Osteoblast (primary cell): Measurements from ENCODE around the gene KLHDC7B. TPM values are rescaled to one million over a fixed set of nuclear protein-coding genes. Genes with fewer than 3 reads are reported as not detected.

ENCODE experiments used
- DNase-seq: peaks from one replicate; pipeline ENCODE4 v3.0.0; 2011; ENCODE audit warnings: low spot score, mixed read lengths; ENCODE audit not compliant: insufficient read length; ENCODE audit errors: missing footprints
- H2AFZ ChIP-seq: 2 replicates; pipeline ENCODE4 v1.6.0; 2011; ENCODE audit warnings: mild to moderate bottlenecking, low read length
- H3K27ac ChIP-seq: 2 replicates; pipeline ENCODE4 v1.5.1; 2011; ENCODE audit warnings: mild to moderate bottlenecking, low read depth, low read length, moderate library complexity
- H3K27me3 ChIP-seq: 2 replicates; pipeline ENCODE4 v1.6.0; 2012; ENCODE audit warnings: mild to moderate bottlenecking, control low read depth, inconsistent platforms, low read length, moderate library complexity; ENCODE audit not compliant: insufficient read depth
- H3K36me3 ChIP-seq: 2 replicates; pipeline ENCODE4 v1.5.1; 2011; ENCODE audit warnings: mild to moderate bottlenecking, low read length, control low read depth, moderate library complexity; ENCODE audit not compliant: insufficient read depth
- H3K4me1 ChIP-seq: 2 replicates; pipeline ENCODE4 v1.5.1; 2011; ENCODE audit warnings: mild to moderate bottlenecking, low read length, control low read depth, moderate library complexity; ENCODE audit not compliant: insufficient read depth
- H3K4me2 ChIP-seq: 2 replicates; pipeline ENCODE4 v1.6.0; 2011; ENCODE audit warnings: mild to moderate bottlenecking, low read length; ENCODE audit not compliant: insufficient read depth
- H3K4me3 ChIP-seq: fragments of 200-600 bp; sonication (generic); 3 replicates; pipeline ENCODE4 v1.5.1; 2012; ENCODE audit warnings: mild to moderate bottlenecking, low read length, inconsistent platforms; ENCODE audit not compliant: insufficient read depth
- H3K79me2 ChIP-seq: 2 replicates; pipeline ENCODE4 v1.6.0; 2012; ENCODE audit warnings: mild to moderate bottlenecking, low read length, control low read depth, inconsistent platforms; ENCODE audit not compliant: insufficient read depth
- H3K9me3 ChIP-seq: 2 replicates; pipeline ENCODE4 v1.5.1; 2011; ENCODE audit warnings: low read depth, low read length, control low read depth
- H4K20me1 ChIP-seq: 2 replicates; pipeline ENCODE4 v1.6.0; 2012; ENCODE audit warnings: mild to moderate bottlenecking, low read length, control low read depth; ENCODE audit not compliant: insufficient read depth
- total RNA-seq: library from RNA; depleted of rRNA; stranded (reverse); fragments of >200 nt; gene quantifications from 2 replicates; pipeline ENCODE4 v1.2.3, GENCODE V29; 2012
- TF ChIP-seq, protein P1 (sequence below): IDR thresholded peaks from 2 replicates; pipeline ENCODE4 v1.5.1; 2011; ENCODE audit warnings: mild to moderate bottlenecking, low read depth, low read length, moderate library complexity; ENCODE audit errors: extremely low read depth

KLHDC7B gene
- total RNA-seq, 1 donor = 0.72 TPM

DNA sequence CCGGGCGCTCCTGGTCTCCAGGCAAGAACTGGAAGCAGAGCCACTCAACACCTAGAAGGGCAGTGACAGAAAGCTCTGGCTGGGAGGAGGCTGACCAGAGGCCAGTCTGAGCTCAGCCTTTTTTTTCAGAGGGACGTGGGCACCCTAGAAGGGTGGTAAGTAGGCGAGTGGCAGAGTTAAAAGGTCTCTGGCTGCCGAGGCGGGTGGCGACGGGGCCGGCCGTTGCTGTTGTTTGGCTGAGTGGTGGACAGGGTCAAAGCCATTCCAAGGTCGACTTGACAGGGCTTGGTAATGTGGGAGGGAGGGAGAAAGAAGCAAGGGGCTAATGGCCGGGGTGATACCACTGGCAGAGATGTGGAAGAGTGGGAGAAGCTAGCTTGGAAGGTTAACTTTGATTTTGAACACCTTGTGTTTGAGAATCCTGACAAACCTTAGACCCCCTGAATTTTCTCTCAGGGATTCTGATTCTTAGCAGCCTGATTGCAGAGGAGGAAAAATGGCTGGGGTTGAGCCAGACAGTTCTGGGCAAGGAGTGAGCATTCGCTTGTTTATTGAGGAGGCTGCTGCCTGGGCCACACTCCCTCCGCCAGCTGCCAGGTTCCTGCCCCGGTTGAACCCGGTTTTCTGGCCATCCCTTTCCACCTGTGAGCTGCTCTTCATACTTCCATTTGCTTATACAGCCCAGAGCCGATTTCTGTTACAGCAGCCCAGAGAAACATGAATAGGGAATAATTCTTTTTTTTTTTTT lies 17.9 kb downstream of the KLHDC7B start:
- H3K9me3 ChIP-seq = no peaks in the 10 kb centered on the region
- peak overlapping the region; percentile 97 for H2AFZ ChIP-seq
- H3K4me2 ChIP-seq = peak overlapping the region; percentile 99
- peak; percentile 44 for DNase-seq
- peaks cover 7% of the 10 kb centered on the region for H3K4me1 ChIP-seq
- H3K27ac ChIP-seq = no peak overlapping the region
- no peaks in the 10 kb centered on the region for H3K36me3 ChIP-seq
- TF ChIP-seq, protein P1, sequence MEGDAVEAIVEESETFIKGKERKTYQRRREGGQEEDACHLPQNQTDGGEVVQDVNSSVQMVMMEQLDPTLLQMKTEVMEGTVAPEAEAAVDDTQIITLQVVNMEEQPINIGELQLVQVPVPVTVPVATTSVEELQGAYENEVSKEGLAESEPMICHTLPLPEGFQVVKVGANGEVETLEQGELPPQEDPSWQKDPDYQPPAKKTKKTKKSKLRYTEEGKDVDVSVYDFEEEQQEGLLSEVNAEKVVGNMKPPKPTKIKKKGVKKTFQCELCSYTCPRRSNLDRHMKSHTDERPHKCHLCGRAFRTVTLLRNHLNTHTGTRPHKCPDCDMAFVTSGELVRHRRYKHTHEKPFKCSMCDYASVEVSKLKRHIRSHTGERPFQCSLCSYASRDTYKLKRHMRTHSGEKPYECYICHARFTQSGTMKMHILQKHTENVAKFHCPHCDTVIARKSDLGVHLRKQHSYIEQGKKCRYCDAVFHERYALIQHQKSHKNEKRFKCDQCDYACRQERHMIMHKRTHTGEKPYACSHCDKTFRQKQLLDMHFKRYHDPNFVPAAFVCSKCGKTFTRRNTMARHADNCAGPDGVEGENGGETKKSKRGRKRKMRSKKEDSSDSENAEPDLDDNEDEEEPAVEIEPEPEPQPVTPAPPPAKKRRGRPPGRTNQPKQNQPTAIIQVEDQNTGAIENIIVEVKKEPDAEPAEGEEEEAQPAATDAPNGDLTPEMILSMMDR = no peak
- no peaks in the 10 kb centered on the region for H4K20me1 ChIP-seq
- peaks cover 9% of the 10 kb centered on the region for H3K27me3 ChIP-seq
- peak overlapping the region; percentile 89 for H3K4me3 ChIP-seq
- no peaks in the 10 kb centered on the region for H3K79me2 ChIP-seq

DNA sequence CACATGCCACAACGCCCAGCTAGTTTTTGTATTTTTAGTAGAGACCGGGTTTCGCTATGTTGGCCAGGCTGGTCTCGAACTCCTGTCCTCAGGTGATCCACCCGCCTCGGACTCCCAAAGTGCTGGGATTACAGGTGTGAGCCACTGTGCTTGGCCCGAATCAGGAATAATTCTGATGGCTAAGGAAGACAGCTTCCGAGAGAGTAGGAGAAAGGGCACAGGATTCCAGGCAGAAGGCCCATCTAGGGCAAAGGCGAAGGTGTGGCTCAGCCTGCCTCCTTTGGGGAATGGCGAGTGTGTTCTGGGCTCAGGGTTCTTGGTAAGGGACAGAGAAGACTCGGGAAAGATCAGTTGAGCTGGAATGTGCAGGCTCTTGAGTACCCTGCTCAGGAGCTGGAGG lies 18.6 kb downstream of the KLHDC7B start:
- Histone ChIP-seq H3K27me3 (peaks cover 9% of the 10 kb centered on the region), H2AFZ (no peak overlapping the region), H3K9me3 (no peaks in the 10 kb centered on the region), H3K4me3 (no peak overlapping the region), H3K36me3 (no peaks in the 10 kb centered on the region), H3K4me2 (no peak overlapping the region), H4K20me1 (no peaks in the 10 kb centered on the region), H3K79me2 (no peaks in the 10 kb centered on the region), H3K27ac (no peak overlapping the region), H3K4me1 (peaks cover 7% of the 10 kb centered on the region)
- TF ChIP-seq, protein P1 = no peak
- DNase-seq = peak; percentile 11

DNA sequence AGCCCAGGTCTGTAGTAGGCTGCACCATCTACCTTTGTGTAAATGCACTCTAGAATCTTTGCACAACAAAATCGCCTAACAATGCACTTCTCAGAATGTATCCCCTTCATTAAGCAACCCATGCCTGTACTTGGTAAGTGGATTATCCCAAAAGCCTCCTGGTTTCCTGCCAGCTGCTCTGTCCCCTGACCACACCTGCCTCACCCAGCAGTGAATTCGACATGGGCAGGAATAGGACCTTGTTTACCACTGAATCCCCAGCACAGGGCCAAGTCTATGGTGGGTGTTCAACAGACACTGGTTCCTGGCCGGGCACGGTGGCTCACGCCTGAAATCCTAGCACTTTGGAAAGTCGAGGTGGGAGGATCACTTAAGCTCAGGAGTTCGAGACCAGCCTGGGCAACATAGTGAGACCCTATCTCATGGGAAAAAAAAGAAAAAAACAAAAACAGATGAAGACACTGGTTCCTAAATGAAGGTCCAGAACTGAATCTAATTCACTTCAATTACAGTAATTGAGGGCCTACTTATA lies 22.1 kb downstream of the KLHDC7B start:
- no peak overlapping the region for H3K4me3 ChIP-seq
- H3K27me3 ChIP-seq = peaks cover 9% of the 10 kb centered on the region
- H3K36me3 ChIP-seq = no peaks in the 10 kb centered on the region
- H3K9me3 ChIP-seq = no peaks in the 10 kb centered on the region
- DNase-seq = peak; percentile 49
- no peak overlapping the region for H3K4me2 ChIP-seq
- peaks cover 7% of the 10 kb centered on the region for H3K4me1 ChIP-seq
- H3K27ac ChIP-seq = no peak overlapping the region
- TF ChIP-seq, protein P1 = no peak
- no peak overlapping the region for H2AFZ ChIP-seq
- no peaks in the 10 kb centered on the region for H3K79me2 ChIP-seq
- H4K20me1 ChIP-seq = no peaks in the 10 kb centered on the region

DNA sequence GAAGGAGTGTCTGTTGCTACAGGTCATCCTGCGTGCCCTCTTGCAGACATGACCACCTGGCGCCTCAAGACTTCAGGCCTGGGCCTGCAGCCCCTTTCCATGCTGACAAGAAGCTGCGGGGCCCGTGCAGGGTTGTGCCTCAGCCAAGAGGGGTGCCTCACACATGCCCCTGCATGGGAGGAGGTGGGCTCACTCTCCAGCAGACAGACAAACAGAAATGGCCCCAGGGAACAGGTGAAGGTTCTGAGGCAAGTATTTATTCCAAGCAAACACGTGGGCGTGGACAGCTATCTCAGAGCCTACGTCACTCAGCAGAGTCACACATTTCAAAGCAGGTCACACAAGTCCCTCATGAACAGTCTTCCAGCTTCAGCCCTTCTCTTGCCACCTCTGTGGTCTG lies 22.9 kb downstream of the KLHDC7B start:
- H4K20me1 ChIP-seq = no peaks in the 10 kb centered on the region
- peaks cover 9% of the 10 kb centered on the region for H3K27me3 ChIP-seq
- H2AFZ ChIP-seq = no peak overlapping the region
- TF ChIP-seq, protein P1 = no peak
- H3K79me2 ChIP-seq = no peaks in the 10 kb centered on the region
- H3K27ac ChIP-seq = no peak overlapping the region
- no peak overlapping the region for H3K4me2 ChIP-seq
- H3K4me3 ChIP-seq = no peak overlapping the region
- peaks cover under 1% of the 10 kb centered on the region for H3K4me1 ChIP-seq
- DNase-seq = peak; percentile 30
- H3K36me3 ChIP-seq = no peaks in the 10 kb centered on the region
- H3K9me3 ChIP-seq = no peaks in the 10 kb centered on the region
